Thoracic aorta (tissue), 2 donors: ENCODE measurements around the gene FKBP2. TPM values are rescaled to one million over a fixed set of nuclear protein-coding genes. Genes with fewer than 3 reads are reported as not detected.

Experiments used
- ATAC-seq: fragments of 150-250 bp; one replicate; pipeline ENCODE4 v1.8.0; 2017; ENCODE audit warnings: low read depth; ENCODE audit not compliant: insufficient number of reproducible peaks, low FRiP score
- DNase-seq: peaks from one replicate; pipeline ENCODE4 v3.0.0-alpha.2; 2020; ENCODE audit warnings: low spot score
- H3K27ac ChIP-seq, 2 donors: fragments of 200-600 bp; sonication (generic); 1 replicate in 1 of 2; 2 replicates in 1 of 2; pipeline ENCODE4 v1.5.1; 2016; ENCODE audit warnings: mild to moderate bottlenecking in 2 of 2, moderate library complexity in 2 of 2
- H3K27me3 ChIP-seq: fragments of 200-600 bp; sonication (generic); replicated peaks from 2 replicates; pipeline ENCODE4 v1.6.0; 2016; ENCODE audit warnings: mild to moderate bottlenecking; ENCODE audit not compliant: insufficient read depth
- H3K36me3 ChIP-seq: fragments of 200-600 bp; sonication (generic); one replicate; pipeline ENCODE4 v1.5.1; 2016
- H3K4me1 ChIP-seq, 2 donors: fragments of 200-600 bp; sonication (generic); 1 replicate in 1 of 2; 2 replicates in 1 of 2; pipeline versions ENCODE4 v1.5.1 to v1.6.0; 2016; ENCODE audit warnings: low read depth in 2 of 2, mild to moderate bottlenecking in 1 of 2; ENCODE audit not compliant: control insufficient read depth in 1 of 2
- H3K4me3 ChIP-seq: fragments of 200-600 bp; sonication (generic); 2 replicates; pipeline ENCODE4 v1.5.1; 2016; ENCODE audit warnings: mild to moderate bottlenecking
- H3K9me3 ChIP-seq: fragments of 200-600 bp; sonication (generic); 2 replicates; pipeline ENCODE4 v1.5.1; 2016
- CTCF ChIP-seq: fragments of 200-600 bp; sonication (generic); IDR thresholded peaks from one replicate; pipeline ENCODE4 v1.5.1; 2019; ENCODE audit warnings: antibody characterized with exemption
- total RNA-seq, 2 donors: library from RNA; depleted of rRNA; stranded (reverse); fragments of >200 nt; gene quantifications; one replicate each; pipeline versions ENCODE4 v1.1.0 to v1.2.3, GENCODE V29; 2016

The FKBP2 gene
- total RNA-seq, 2 donors from 2014 or later: 51.7 to 53.0 TPM

- DNase-seq: no peak
- no peak for TF ChIP-seq CTCF
- H3K9me3 ChIP-seq: no peaks in the 10 kb centered on the region
- ATAC-seq: no peak
- H3K27ac ChIP-seq: no peak overlapping the region
- H3K27me3 ChIP-seq: no peaks in the 10 kb centered on the region
- H3K4me1 ChIP-seq: peaks cover 19 to 31% of the 10 kb centered on the region in 2 donors
- H3K36me3 ChIP-seq: peaks cover 28% of the 10 kb centered on the region
- H3K4me3 ChIP-seq: no peak overlapping the region
These were observed 13.4 kb downstream of the FKBP2 start for GRCh38 chr11:64254326-64254725.

DNA sequence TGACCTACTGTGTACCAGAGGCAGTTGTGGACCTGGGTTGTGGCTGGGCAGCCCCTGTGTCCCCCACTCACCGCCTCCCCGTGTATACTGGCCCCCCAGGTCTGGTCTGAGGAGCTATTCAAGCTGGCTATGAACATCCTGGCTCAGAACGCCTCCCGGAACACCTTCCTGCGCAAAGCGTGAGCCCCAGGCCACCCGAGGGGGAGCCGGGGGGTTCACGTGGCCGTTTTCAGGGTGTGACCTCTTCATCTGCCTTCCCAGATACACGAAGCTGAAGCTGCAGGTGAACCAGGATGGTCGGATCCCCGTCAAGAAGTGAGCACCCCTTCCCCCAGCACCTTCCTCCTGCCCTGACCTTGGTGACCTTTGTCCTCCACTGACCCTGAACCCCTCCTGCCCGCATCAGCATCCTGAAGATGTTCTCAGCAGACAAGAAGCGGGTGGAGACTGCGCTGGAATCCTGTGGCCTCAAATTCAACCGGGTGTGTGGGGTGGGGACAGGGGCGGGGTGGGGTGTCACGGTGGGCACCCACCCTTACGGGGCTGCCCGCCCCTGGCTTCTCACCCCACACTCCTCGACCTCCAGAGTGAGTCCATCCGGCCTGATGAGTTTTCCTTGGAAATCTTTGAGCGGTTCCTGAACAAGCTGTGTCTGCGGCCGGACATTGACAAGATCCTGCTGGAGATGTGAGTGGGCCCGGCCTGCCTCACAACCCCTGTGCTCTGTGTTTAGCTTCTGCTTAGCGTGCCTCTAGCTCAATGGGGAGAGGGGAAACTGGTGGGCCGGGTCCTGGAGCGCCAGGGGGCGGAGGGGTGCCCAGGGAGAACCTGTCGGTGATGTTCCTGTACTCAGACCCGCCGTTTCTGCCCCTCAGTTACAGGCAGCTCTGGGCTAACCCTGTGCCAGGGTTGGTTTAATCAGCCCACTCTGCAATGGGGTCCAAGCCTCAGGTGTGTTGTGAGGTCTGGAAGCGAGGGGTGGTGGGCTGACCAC, 14.5 kb downstream of the FKBP2 start:
- DNase-seq (no peak), ATAC-seq (no peak)
- Histone ChIP-seq H3K4me3 (no peak overlapping the region), H3K36me3 (peaks cover 35% of the 10 kb centered on the region), H3K9me3 (no peaks in the 10 kb centered on the region), H3K27me3 (no peaks in the 10 kb centered on the region), H3K4me1 (peaks cover 19 to 30% of the 10 kb centered on the region in 2 donors), H3K27ac (no peak overlapping the region)
- no peak for TF ChIP-seq CTCF

- peaks cover 14 to 23% of the 10 kb centered on the region in 2 donors for H3K4me1 ChIP-seq
- peaks cover 35% of the 10 kb centered on the region for H3K36me3 ChIP-seq
- no peak overlapping the region for H3K4me3 ChIP-seq
- TF ChIP-seq CTCF: no peak
- no peaks in the 10 kb centered on the region for H3K9me3 ChIP-seq
- ATAC-seq: no peak
- no peaks in the 10 kb centered on the region for H3K27me3 ChIP-seq
- no peak for DNase-seq
- H3K27ac ChIP-seq: no peak overlapping the region
These were observed 15.4 kb downstream of the FKBP2 start for GRCh38 chr11:64256300-64256699.

DNA sequence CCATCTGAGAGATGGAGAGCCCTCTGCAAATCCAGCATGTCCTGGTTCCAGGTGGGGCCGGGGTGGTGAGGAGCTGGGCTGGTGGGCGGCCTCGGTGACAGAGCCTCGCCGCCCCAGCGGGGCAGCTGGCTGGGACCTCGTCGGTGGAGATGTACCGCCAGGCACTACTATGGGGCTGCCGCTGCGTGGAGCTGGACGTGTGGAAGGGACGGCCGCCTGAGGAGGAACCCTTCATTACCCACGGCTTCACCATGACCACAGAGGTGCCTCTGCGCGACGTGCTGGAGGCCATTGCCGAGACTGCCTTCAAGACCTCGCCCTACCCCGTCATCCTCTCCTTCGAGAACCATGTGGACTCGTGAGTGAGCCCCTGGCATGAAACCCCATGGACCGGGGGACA, 17.5 kb downstream of the FKBP2 start:
- H3K27me3 ChIP-seq: no peaks in the 10 kb centered on the region
- ATAC-seq (no peak), DNase-seq (no peak)
- peaks cover 56% of the 10 kb centered on the region for H3K36me3 ChIP-seq
- H3K4me3 ChIP-seq: no peak overlapping the region
- no peak overlapping the region for H3K27ac ChIP-seq
- H3K4me1 ChIP-seq: peaks cover under 1 to 6% of the 10 kb centered on the region in 2 donors
- no peaks in the 10 kb centered on the region for H3K9me3 ChIP-seq
- TF ChIP-seq CTCF: no peak

DNA sequence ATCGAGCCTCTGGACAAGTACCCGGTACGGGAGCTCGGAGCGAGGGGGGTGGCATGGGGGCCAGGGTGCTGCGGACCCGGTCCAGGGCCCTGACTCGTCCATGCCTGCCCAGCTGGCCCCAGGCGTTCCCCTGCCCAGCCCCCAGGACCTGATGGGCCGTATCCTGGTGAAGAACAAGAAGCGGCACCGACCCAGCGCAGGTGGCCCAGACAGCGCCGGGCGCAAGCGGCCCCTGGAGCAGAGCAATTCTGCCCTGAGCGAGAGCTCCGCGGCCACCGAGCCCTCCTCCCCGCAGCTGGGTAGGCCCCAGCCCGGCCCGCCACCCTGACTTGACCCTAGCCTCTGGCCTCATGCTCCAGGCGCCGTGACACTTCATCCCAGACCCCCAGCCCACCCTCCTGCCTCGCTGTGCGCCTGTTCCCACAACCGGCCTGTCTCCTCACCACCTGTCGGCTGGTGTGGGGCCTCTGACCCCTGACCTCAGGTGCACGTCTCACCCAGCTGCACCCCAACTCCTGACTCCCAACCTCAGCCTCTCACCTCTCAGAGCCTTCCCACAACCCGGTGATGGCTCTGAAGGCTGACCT, 18.1 kb downstream of the FKBP2 start:
- ATAC-seq (no peak), DNase-seq (no peak)
- no peak overlapping the region for H3K4me3 ChIP-seq
- peaks cover 62% of the 10 kb centered on the region for H3K36me3 ChIP-seq
- H3K27me3 ChIP-seq: no peaks in the 10 kb centered on the region
- no peak overlapping the region for H3K27ac ChIP-seq
- H3K9me3 ChIP-seq: no peaks in the 10 kb centered on the region
- TF ChIP-seq CTCF: no peak
- no peaks in the 10 kb centered on the region for H3K4me1 ChIP-seq
